Measurements from ENCODE around the gene PRR36.
"Not testable (repeated sequence)": the region's sequence is repeated elsewhere in the genome, so short reads cannot be mapped to it uniquely, and the experiment has no call there.

The PRR36 gene

DNA sequence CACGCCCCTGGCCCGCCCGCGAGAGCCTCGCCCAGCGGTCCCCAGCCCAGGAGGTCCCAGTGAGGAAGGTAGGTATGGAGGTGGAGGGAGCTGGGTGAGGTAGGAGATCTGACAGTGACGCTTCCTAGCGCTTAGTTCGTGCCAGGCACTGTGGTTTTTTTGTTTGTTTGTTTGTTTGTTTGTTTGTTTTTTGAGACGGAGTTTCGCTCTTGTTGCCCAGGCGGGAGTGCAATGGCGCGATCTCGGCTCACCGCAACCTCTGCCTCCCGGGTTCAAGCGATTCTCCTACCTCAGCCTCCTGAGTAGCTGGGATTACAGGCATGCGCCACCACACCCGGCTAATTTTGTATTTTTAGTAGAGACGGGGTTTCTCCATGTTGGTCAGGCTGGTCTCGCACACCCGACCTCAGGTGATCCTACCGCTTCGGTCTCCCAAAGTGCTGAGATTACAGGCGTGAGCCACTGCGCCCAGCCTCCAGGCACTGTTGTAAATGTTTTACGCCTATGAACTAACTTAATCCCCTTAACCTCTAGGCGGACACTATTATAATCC, 43.9 kb upstream of the PRR36 start:
- H3K27ac ChIP-seq (ENCODE audit: low read length); H3K4me1 ChIP-seq (ENCODE audit: insufficient read depth, low read length); H3K9me3 ChIP-seq (ENCODE audit: insufficient read depth, low read depth, low read length); H3K9ac ChIP-seq (ENCODE audit: low read depth, low read length); H3K36me3 ChIP-seq (ENCODE audit: insufficient read depth, low read depth, low read length): not testable (repeated sequence)
- Histone ChIP-seq H3K27me3 (ENCODE audit: insufficient read depth, low read length) (peaks cover 52% of the 10 kb centered on the region), H3K4me3 (ENCODE audit: low read length) (peak overlapping the region; percentile 49)

DNA sequence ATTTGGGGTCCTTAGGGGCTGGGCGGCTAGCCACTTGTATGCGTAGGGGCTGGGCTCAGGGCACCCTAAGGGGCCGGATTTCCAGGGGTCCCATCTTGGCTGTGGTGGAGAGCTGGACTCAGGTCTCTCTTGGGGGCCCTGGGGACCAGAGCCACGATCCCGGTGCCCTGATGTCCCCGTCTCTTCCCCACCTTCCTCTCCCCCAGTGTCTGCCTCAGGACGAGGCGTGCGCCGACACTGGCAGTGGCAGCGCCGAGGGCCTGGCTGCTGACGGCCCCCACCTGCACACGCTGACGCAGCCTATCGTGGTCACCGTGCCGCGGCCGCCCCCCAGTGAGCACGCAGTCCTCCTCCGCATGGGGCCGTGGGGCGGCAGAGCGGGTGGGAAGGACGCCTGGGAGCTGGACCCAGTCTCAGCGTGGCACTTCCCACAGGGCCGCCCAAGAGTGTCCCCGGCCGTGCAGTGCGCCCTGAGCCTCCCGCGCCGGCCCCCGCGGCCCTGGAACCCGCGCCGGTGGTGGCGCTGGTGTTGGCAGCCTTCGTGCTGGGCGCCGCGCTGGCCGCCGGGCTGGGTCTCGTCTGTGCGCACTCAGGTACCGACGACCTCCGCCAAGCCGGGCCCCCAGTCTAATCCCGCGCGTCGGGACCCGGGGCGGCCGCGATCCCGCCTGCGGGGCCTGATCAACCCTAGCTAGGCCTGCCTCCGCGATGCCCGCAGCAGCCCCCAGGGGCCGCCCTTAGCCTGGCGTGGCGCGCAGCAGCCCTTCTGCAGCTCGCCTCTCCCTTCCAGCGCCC, 43.3 kb upstream of the PRR36 start:
- Histone ChIP-seq H3K9ac (ENCODE audit: low read depth, low read length) (no peak overlapping the region), H3K9me3 (ENCODE audit: insufficient read depth, low read depth, low read length) (no peaks in the 10 kb centered on the region), H3K4me3 (ENCODE audit: low read length) (peak overlapping the region; percentile 65), H3K27ac (ENCODE audit: low read length) (no peak overlapping the region), H3K36me3 (ENCODE audit: insufficient read depth, low read depth, low read length) (peaks cover 7% of the 10 kb centered on the region; the same call in 1 of the 2 replicates), H3K4me1 (ENCODE audit: insufficient read depth, low read length) (no peaks in the 10 kb centered on the region; the same call in 1 of the 2 replicates), H3K27me3 (ENCODE audit: insufficient read depth, low read length) (peaks cover 52% of the 10 kb centered on the region)

DNA sequence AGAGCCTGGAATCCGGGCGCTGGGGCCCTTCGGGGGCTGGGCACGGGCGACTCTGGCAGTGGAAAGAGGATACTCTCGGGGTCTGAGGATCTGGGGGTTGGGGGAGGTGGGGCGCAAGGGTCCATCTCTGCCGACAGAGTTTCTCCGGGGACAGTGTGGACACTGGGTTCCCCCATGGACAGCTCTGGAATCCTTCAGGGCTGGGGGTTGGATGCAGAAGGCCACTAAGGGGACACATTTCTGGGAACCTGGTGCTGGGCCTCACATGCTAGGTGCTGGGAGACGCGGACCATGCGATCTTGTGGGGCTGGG, 42.7 kb upstream of the PRR36 start:
- peak overlapping the region; percentile 65 for H3K4me3 ChIP-seq (ENCODE audit: low read length)
- H3K36me3 ChIP-seq (ENCODE audit: insufficient read depth, low read depth, low read length): peaks cover 4% of the 10 kb centered on the region; the same call in 1 of the 2 replicates
- no peak overlapping the region; the same call in 1 of the 2 replicates for H3K9ac ChIP-seq (ENCODE audit: low read depth, low read length)
- H3K27me3 ChIP-seq (ENCODE audit: insufficient read depth, low read length): peaks cover 52% of the 10 kb centered on the region
- H3K27ac ChIP-seq (ENCODE audit: low read length): no peak overlapping the region
- no peaks in the 10 kb centered on the region; the same call in 1 of the 2 replicates for H3K4me1 ChIP-seq (ENCODE audit: insufficient read depth, low read length)
- no peaks in the 10 kb centered on the region for H3K9me3 ChIP-seq (ENCODE audit: insufficient read depth, low read depth, low read length)

DNA sequence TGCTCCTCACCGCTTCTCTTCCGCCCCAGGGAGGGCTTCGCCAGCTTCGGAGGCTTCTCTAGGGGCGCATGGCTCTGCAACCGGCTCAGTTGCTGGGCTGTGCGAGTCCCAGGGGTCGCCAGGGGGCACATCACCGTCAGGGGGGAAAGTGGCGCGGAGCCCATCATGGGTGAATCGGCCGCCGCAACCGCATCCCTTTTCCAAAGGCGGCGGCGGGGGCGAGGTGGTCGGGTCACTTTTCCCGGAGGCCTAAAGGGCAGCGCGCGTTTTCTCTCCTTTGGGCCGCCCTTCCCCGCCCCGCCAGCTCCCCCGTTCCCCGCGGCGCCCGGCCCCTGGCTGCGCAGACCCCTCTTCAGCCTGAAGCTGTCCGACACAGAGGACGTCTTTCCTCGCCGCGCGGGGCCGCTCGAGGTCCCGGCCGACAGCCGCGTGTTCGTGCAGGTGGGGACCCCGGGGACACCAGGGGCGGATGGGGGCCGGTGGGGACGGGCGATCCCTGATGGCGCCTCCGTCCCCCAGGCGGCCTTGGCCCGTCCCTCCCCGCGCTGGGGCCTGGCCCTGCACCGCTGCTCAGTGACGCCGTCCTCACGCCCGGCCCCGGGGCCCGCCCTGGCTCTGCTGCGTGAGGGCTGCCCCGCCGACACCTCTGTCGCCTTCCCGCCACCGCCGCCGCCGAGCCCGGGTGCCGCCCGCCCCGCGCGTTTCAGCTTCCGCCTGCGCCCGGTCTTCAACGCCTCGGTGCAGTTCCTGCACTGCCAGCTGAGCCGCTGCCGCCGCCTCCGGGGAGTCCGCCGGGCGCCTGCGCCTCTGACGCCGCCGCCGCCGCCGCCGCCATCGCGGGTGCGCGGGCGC, 42.1 kb upstream of the PRR36 start:
- no peak overlapping the region for H3K27ac ChIP-seq (ENCODE audit: low read length)
- H3K27me3 ChIP-seq (ENCODE audit: insufficient read depth, low read length): peaks cover 52% of the 10 kb centered on the region
- H3K4me1 ChIP-seq (ENCODE audit: insufficient read depth, low read length): no peaks in the 10 kb centered on the region; the same call in 1 of the 2 replicates
- no peaks in the 10 kb centered on the region for H3K9me3 ChIP-seq (ENCODE audit: insufficient read depth, low read depth, low read length)
- no peak overlapping the region for H3K9ac ChIP-seq (ENCODE audit: low read depth, low read length)
- H3K36me3 ChIP-seq (ENCODE audit: insufficient read depth, low read depth, low read length): peaks cover 9% of the 10 kb centered on the region
- peak overlapping the region; percentile 65; the same call in 1 of the 2 replicates for H3K4me3 ChIP-seq (ENCODE audit: low read length)

DNA sequence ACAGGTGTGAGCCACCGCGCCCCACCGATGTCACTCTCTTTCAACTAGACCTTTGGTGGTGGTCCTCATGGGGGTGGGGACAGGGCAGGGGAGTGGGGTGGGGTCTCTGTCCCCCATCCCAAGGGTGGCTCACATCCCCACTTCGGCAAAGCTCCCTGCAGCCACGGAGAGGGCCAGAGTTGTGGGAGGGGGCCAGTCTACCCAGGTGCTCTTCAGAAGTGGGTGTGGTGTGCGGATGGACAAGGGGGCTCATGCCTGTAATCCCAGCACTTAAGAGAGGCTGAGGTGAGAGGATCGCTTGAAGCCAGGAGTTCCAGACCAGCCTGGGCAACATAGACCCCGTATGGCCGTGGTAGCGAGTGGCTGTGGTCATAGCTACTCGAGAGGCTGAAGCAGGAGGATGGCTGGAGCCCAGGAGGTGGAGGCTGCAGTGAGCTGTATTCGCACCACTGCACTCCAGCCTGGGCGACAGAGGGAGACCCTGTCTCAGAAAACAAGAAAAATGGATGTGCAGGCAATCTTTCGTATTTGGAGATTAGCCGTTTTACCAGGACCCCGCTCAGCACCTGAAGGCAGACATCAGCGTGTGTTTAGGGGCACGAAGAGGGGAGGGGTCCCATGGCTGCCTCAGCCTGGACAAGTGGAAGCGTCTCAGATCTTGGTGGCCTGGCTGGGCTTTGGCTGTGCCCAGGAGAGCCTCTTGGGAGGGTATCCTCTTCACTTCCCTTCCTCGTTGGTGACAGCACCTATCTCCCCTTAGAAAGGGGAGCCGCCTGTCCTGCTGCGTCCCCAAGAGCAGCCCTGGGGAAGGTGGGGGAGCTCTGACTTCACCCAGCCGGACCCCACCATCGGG, 41.3 kb upstream of the PRR36 start:
- Histone ChIP-seq H3K27me3 (ENCODE audit: insufficient read depth, low read length) (peaks cover 52% of the 10 kb centered on the region), H3K36me3 (ENCODE audit: insufficient read depth, low read depth, low read length) (peaks cover 16% of the 10 kb centered on the region), H3K9me3 (ENCODE audit: insufficient read depth, low read depth, low read length) (no peaks in the 10 kb centered on the region), H3K9ac (ENCODE audit: low read depth, low read length) (no peak overlapping the region), H3K27ac (ENCODE audit: low read length) (no peak overlapping the region), H3K4me1 (ENCODE audit: insufficient read depth, low read length) (no peaks in the 10 kb centered on the region; the same call in 1 of the 2 replicates), H3K4me3 (ENCODE audit: low read length) (peak overlapping the region; percentile 47; the same call in 1 of the 2 replicates)

DNA sequence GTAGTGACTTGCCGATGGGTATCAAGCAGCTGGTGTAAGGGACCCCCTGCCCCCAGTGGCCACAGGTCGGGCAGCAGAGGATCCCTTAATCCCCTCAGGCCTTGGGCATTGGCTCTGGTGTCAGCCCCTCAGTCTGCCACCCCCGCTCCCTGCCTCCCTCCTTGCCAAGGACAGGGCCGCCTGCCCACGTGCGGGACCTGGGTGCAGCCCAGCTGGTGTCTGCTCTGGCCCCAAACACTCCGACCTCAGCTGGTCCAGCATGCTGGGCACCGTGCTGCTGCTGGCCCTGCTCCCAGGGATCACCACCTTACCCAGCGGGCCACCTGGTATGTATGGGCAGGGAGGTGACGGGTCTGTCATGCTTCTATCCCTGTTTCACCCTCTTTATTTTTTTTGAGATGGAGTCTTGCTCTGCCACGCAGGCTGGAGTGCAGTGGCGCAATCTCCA, 40.4 kb upstream of the PRR36 start, which contains the start of gene TGFBR3L:
Gene TGFBR3L (plus strand): TSS at position 233 of the 448 bp plus-strand sequence.
- Histone ChIP-seq H3K9me3 (ENCODE audit: insufficient read depth, low read depth, low read length) (no peaks in the 10 kb centered on the region), H3K4me1 (ENCODE audit: insufficient read depth, low read length) (no peaks in the 10 kb centered on the region; the same call in 1 of the 2 replicates), H3K27me3 (ENCODE audit: insufficient read depth, low read length) (peaks cover 52% of the 10 kb centered on the region), H3K27ac (ENCODE audit: low read length) (no peak within 1 kb of the TSS), H3K36me3 (ENCODE audit: insufficient read depth, low read depth, low read length) (peaks cover 20% of the 10 kb centered on the region), H3K9ac (ENCODE audit: low read depth, low read length) (no peak within 1 kb of the TSS), H3K4me3 (ENCODE audit: low read length) (no peak within 1 kb of the TSS; the same call in 1 of the 2 replicates)

DNA sequence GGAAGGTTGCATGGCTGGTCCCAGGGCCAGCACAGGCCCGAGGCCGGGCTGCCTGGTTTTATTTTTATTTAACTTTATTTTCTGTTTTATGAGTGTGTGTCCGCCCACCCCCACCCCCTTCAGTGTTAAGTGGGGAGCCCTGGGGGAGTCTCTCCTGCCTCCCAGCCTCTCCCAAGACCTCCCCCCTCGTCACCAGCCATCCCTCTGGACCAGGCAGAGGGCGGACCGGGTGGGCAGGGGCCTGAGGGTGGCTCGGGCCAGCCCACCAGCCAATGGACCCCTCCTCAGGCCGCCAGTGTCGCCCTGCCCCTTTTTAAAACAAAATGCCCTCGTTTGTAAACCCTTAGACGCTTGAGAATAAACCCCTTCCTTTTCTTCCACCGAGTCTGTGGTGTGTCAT, 39.9 kb upstream of the PRR36 start:
- no peaks in the 10 kb centered on the region for H3K9me3 ChIP-seq (ENCODE audit: insufficient read depth, low read depth, low read length)
- H3K27ac ChIP-seq (ENCODE audit: low read length): no peak overlapping the region
- no peak overlapping the region for H3K9ac ChIP-seq (ENCODE audit: low read depth, low read length)
- H3K27me3 ChIP-seq (ENCODE audit: insufficient read depth, low read length): peaks cover 50% of the 10 kb centered on the region
- no peak overlapping the region for H3K4me3 ChIP-seq (ENCODE audit: low read length)
- H3K4me1 ChIP-seq (ENCODE audit: insufficient read depth, low read length): no peaks in the 10 kb centered on the region
- peaks cover 20% of the 10 kb centered on the region for H3K36me3 ChIP-seq (ENCODE audit: insufficient read depth, low read depth, low read length)

DNA sequence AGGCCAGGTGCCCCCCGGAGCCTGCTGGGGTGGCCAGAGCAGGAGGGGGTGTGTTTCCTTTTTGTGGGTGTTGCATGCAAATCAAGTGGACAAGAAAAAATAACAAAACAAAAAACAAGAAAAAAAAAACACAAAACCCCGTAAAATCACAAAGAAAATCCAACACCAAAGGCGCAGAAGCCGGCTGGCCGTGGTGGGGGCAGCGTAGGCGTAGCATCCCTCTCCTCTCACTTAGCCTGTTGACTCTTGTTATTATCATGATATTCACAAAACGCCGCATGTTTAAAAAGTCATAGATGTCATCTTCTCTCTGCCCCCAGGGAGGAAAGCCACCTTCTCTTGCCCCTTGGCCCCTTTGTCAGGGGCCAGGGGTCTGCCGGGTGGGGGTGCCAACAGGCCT, 39.5 kb upstream of the PRR36 start:
- Histone ChIP-seq H3K9ac (ENCODE audit: low read depth, low read length) (no peak overlapping the region), H3K9me3 (ENCODE audit: insufficient read depth, low read depth, low read length) (no peaks in the 10 kb centered on the region), H3K27ac (ENCODE audit: low read length) (no peak overlapping the region), H3K4me3 (ENCODE audit: low read length) (no peak overlapping the region), H3K27me3 (ENCODE audit: insufficient read depth, low read length) (peaks cover 45% of the 10 kb centered on the region), H3K4me1 (ENCODE audit: insufficient read depth, low read length) (no peaks in the 10 kb centered on the region), H3K36me3 (ENCODE audit: insufficient read depth, low read depth, low read length) (peaks cover 20% of the 10 kb centered on the region)

DNA sequence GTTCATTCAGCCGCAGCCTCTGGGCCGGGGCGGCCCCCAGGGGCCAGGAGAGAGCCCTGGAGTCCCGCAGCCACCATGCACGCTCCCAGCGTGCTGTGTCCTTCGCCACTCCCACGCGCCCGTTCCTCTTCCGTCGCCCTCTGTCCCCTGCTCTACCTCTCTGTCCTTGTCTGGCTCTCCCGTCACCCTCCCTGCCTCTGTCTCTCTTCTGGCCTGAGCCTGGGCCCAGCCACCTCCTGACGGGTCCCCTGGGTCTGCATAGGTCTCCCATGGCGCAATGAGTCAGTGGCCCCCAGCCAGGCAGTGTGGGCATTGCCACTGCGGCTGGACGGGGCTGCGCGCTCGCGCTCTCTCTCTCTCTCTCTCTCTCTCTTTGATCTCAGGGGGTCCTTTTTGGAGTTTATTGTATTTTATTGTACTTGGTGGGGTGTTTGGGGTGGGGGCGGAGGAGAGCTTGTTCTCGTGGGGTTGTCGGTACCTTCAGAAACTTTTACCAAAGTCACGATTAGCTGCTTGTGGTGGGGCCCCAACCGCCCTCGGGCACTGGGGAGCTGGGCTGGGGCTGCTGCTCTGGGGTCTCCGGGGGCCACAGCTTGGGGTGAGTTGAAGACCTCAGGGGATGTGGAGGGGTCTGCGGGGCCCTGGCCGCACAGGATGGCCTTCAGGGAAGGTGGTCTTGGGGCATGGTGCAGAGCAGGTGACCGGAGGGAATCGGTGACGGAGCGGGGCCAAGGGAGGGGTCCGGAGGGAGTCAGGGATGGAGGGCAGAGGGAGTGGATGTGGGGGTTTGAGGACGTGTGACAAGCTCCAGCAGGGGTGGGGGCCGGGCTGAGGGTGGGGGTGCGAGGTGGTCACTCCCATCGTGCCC, 38.7 kb upstream of the PRR36 start:
- Histone ChIP-seq H3K27me3 (ENCODE audit: insufficient read depth, low read length) (peaks cover 38% of the 10 kb centered on the region), H3K4me3 (ENCODE audit: low read length) (no peak overlapping the region), H3K4me1 (ENCODE audit: insufficient read depth, low read length) (no peaks in the 10 kb centered on the region), H3K27ac (ENCODE audit: low read length) (no peak overlapping the region), H3K9me3 (ENCODE audit: insufficient read depth, low read depth, low read length) (no peaks in the 10 kb centered on the region), H3K9ac (ENCODE audit: low read depth, low read length) (no peak overlapping the region), H3K36me3 (ENCODE audit: insufficient read depth, low read depth, low read length) (peaks cover 20% of the 10 kb centered on the region)

DNA sequence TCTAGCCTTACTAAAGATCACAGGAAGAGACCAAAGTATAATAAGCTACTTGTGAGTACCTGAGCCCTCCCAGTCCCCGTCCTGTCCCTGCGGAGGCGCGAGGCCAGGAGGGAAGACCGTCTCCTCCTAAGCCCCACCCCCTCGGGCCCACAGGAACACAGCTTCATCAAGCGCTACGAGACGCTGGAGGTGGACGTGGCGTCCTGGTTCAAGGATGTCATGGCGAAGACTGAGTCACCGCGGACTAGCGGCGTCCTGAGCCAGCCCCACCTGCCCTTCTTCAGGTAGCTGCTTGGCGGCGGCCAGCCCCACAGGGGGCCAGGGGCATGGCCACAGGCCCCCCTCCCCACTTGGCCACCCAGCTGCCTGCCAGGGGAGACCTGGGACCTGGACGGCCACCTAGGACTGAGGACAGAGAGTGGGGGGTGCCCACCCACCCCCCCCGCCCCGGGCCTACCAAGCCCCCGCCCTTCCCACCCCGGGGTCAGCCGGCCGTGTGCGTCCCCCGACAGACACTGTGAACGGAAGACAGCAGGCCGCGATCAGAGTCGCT, 38.0 kb upstream of the PRR36 start:
- peaks cover 31% of the 10 kb centered on the region for H3K27me3 ChIP-seq (ENCODE audit: insufficient read depth, low read length)
- H3K9me3 ChIP-seq (ENCODE audit: insufficient read depth, low read depth, low read length): no peaks in the 10 kb centered on the region
- H3K4me3 ChIP-seq (ENCODE audit: low read length): no peak overlapping the region
- peaks cover 20% of the 10 kb centered on the region for H3K36me3 ChIP-seq (ENCODE audit: insufficient read depth, low read depth, low read length)
- H3K9ac ChIP-seq (ENCODE audit: low read depth, low read length): no peak overlapping the region
- no peaks in the 10 kb centered on the region for H3K4me1 ChIP-seq (ENCODE audit: insufficient read depth, low read length)
- H3K27ac ChIP-seq (ENCODE audit: low read length): no peak overlapping the region

Data from iPS-20b (cell line).